GM12872 (cell line): Measurements from ENCODE around the gene CBLN4.

Experiments
- TF ChIP-seq, protein P1 (sequence below): IDR thresholded peaks from 3 replicates; pipeline ENCODE4 v1.5.1; 2011; ENCODE audit warnings: low read depth, mild to moderate bottlenecking, low read length, moderate library complexity; ENCODE audit not compliant: insufficient read depth

The CBLN4 gene

DNA sequence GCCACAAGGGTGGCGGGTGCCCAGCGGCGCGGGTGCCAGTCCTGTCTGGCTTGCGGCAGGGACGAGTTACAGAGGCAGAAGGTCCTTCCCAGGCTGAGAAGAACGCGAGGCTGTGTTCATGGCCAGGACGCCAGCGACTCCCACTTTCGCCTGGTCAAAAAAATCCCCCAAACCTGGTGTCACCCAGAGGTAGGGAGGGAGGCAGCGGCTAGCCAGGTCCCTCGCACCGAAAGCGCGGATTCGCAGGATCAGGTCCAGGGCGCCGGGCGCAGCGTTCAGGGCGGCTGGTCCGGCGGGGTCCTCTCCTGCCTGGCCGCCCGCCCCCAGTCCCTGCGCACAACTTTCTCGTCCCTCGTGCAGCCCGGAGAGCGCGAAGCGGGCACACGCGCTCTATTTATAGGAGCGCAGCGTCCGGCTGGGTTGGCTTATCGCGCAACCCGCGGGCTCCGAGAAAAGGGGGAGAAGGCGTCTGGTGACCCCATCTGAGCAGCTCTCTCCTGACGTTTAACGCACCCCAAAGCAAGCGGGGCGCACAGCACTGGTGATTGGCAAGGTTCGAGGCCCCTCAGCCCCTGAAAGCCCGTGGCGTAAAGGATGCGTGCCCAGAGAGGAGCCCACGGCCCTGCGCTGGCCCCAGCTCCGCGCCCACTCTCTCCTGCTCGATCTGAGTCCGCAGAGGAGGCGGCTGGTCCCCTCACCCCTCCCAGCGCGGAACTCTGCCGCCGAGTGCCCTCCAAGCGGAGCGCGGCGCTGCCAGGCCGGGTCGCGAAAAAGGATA, 519 bp downstream of the CBLN4 start:
- TF ChIP-seq, protein P1, sequence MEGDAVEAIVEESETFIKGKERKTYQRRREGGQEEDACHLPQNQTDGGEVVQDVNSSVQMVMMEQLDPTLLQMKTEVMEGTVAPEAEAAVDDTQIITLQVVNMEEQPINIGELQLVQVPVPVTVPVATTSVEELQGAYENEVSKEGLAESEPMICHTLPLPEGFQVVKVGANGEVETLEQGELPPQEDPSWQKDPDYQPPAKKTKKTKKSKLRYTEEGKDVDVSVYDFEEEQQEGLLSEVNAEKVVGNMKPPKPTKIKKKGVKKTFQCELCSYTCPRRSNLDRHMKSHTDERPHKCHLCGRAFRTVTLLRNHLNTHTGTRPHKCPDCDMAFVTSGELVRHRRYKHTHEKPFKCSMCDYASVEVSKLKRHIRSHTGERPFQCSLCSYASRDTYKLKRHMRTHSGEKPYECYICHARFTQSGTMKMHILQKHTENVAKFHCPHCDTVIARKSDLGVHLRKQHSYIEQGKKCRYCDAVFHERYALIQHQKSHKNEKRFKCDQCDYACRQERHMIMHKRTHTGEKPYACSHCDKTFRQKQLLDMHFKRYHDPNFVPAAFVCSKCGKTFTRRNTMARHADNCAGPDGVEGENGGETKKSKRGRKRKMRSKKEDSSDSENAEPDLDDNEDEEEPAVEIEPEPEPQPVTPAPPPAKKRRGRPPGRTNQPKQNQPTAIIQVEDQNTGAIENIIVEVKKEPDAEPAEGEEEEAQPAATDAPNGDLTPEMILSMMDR = no peak

DNA sequence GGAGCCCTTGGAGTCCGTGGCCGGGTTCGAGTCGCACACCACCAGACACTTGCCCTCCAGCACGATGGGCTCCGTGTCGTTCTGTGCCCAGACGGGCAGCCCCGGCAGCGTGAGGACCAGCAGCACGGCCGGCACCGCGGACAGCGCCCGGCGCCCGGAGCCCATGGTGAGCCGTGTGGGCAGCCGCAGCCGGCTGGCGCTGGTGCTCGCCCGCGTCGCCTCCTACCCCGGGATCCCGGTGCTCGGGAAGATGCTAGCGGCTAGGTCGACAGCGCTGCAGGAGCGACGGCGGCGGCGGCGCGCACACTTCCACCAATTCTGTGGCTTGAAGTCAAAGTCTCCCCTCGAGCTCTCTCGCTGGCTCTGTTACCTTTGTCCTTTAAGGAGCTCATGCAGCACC, 1.3 kb downstream of the CBLN4 start:
- TF ChIP-seq, protein P1 = no peak

DNA sequence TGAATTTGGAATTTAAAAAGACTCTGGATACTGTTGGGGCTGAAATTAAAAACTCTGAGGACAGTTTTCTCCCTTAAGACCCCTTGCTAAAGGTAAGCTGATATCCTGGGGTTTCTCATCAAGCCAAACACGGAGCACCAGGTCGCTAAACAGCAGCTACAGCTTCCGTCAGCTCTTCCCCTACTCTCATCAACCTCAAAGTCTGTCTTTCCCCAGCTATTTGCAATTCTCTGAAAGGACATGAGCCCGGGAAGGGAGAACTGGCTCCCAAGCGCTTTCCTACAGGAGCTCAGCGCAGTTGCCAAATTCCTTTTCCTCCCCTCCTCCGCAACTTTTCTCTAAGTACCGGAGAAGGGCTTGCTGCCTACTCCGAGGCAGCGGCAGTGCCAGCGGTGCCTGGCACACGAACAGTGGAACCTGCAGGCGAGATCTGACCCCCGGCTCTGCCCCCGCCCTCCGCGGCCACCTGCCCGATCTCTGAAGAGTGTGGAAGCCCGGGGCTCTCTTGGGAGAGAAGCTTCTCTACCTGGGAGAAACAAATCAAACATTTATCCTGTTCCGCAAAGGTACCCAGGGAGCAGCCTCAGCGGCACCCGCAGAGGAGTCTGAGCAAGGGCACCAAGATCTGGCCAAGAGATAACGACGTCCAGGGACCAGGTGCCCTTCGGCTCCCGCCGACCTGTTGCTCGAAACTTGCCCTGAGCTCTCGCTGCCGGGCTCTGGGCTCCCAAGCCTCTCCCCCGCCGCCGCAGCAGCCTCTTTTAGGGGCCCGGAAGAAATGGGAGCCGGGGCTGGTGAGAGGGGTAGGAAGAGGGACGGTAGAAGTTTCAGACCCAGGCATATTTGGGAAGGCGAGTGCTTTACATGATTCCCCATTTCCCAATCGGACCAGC, 2.2 kb downstream of the CBLN4 start:
- TF ChIP-seq, protein P1 = no peak

DNA sequence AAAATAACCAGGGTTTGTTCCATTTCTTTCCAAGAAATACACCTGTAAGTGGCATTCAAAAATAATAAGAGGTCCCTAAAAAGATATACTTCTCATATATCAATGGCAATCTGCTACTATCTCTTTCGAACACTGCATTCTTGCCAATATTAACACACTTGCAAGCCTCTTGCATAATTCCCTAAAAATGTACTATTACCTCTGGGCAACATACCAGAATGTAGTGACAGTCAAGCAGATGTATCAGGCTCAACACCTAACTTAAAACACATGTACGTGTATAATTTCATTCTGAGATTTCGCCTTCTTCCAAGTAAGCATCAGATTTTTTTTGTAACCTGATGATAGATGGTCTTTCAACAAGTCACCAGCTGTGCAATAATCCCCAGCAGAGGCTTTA, 3.4 kb downstream of the CBLN4 start:
- TF ChIP-seq, protein P1 = no peak

DNA sequence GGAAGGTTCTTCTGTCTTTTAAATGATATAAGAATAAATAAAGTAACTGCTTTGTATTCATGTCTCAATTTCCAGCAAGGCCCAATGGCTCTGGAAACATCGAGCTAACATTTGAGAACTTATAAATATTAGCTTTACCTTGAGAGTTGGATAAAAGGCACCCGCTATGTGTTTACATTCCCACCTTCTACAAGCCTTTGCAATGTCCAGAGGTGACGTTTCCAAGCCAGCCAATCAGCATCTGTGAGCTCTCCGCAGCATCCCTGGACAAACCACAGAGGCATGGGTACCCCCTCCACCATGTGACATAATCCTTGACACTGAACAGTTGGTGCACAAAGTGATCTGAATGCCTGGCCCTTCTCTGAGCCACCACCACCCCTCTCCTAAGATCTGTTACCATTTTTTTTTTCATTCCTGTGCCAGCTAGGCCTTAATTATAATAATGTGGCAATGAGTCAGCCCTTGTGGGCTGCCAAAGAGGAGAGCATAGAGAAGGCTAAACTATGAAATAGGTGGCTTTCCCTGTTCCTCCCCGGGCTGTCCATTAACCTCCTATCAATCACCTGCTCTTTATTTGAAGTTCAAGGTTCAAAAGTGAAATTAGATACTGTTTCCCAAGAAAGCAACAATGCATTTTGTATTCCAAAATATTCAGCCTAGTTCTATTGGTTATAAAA, 4.1 kb downstream of the CBLN4 start:
- TF ChIP-seq, protein P1 = no peak

DNA sequence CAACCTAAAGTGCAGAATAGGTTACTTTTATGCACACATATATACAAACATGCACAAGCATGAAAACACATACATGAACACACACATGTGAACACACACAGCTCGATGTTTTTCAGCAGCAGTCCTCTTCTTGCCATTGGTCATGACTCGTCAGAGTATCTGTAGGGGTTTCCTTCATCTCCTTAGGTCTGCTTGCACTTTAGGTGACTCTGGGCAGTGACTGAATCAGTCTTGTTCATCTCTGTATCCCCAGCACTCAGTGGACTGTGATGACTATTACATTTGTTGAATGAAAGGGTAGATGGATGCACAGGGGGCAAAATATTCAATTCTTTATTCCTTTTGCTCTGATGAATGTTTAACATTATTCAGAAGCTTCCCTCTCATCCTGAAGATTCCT, 26.8 kb downstream of the CBLN4 start:
- TF ChIP-seq, protein P1 = no peak
